ENCODE results near the gene CFAP74.
"Not testable (repeated sequence)": the region's sequence is repeated elsewhere in the genome, so short reads cannot be mapped to it uniquely, and the experiment has no call there.

CFAP74 gene

GRCh38 chr1:1898246-1898933, 105.2 kb downstream of the CFAP74 start:
- DNase-seq (ENCODE audit: low read depth), result no peak

- no peak for DNase-seq (ENCODE audit: low read depth)
Measured at GRCh38 chr1:1895456-1896336, 107.9 kb downstream of the CFAP74 start.

- no peak for DNase-seq (ENCODE audit: low read depth)
Measured at GRCh38 chr1:1895060-1895418, 108.5 kb downstream of the CFAP74 start.

GRCh38 chr1:1894354-1895059, 109.1 kb downstream of the CFAP74 start:
- no peak for DNase-seq (ENCODE audit: low read depth)

- no peak for DNase-seq (ENCODE audit: low read depth)
Measured at GRCh38 chr1:1893997-1894353, 109.6 kb downstream of the CFAP74 start.

GRCh38 chr1:1893291-1893985, 110.1 kb downstream of the CFAP74 start:
- no peak for DNase-seq (ENCODE audit: low read depth)

GRCh38 chr1:1892763-1893120, 110.8 kb downstream of the CFAP74 start:
- DNase-seq (ENCODE audit: low read depth), result no peak

GRCh38 chr1:1892079-1892762, 111.4 kb downstream of the CFAP74 start:
- no peak for DNase-seq (ENCODE audit: low read depth)

- DNase-seq (ENCODE audit: low read depth), result no peak
Measured at GRCh38 chr1:1891349-1892078, 112.1 kb downstream of the CFAP74 start.

- peak; percentile 49 for DNase-seq (ENCODE audit: low read depth)
Measured at GRCh38 chr1:1890506-1891348, 112.9 kb downstream of the CFAP74 start, which contains the start of gene GNB1. Gene GNB1 (minus strand): TSS chr1:1891087. CDS start chr1:1825453, 65,634 bp downstream.

- DNase-seq (ENCODE audit: low read depth), result no peak
Measured at GRCh38 chr1:1889847-1890505, 113.6 kb downstream of the CFAP74 start.

- DNase-seq (ENCODE audit: low read depth), result no peak
Measured at GRCh38 chr1:1889090-1889750, 114.4 kb downstream of the CFAP74 start.

GRCh38 chr1:1883890-1884289, 119.7 kb downstream of the CFAP74 start:
- not testable (repeated sequence) for DNase-seq (ENCODE audit: low read depth)

- no peak for DNase-seq (ENCODE audit: low read depth)
Measured at GRCh38 chr1:1883092-1883873, 120.3 kb downstream of the CFAP74 start.

- DNase-seq (ENCODE audit: low read depth), result no peak
Measured at GRCh38 chr1:1881727-1882126, 121.9 kb downstream of the CFAP74 start.

GRCh38 chr1:1880617-1881312, 122.8 kb downstream of the CFAP74 start:
- DNase-seq (ENCODE audit: low read depth), result no peak

GRCh38 chr1:1879942-1880341, 123.6 kb downstream of the CFAP74 start:
- no peak for DNase-seq (ENCODE audit: low read depth)
